Vagina (tissue), 2 donors: Measurements from ENCODE around the gene RTP3. TPM values are rescaled to one million over a fixed set of nuclear protein-coding genes. Genes with fewer than 3 reads are reported as not detected.
A peak's percentile ranks its signal among the peaks of the same experiment; 100 is the strongest.

ENCODE experiments used
- DNase-seq, 2 donors: peaks; one replicate each; pipeline ENCODE4 v3.0.0-alpha.2; 2017; ENCODE audit errors: extremely low spot score in 2 of 2
- H3K27ac ChIP-seq: fragments of 200-600 bp; sonication (generic); one replicate; pipeline ENCODE4 v1.5.1; 2019
- H3K27me3 ChIP-seq: fragments of 200-600 bp; sonication (generic); one replicate; pipeline ENCODE4 v1.5.1; 2019
- H3K36me3 ChIP-seq, 2 donors: fragments of 200-600 bp; sonication (generic); one replicate each; pipeline ENCODE4 v1.5.1; 2017 to 2019
- H3K4me1 ChIP-seq: fragments of 200-600 bp; sonication (generic); one replicate; pipeline ENCODE4 v1.5.1; 2019
- H3K4me3 ChIP-seq, 2 donors: fragments of 200-600 bp; sonication (generic); 1 replicate in 1 of 2; 2 replicates in 1 of 2; pipeline ENCODE4 v1.5.1; 2016 to 2019
- H3K9me3 ChIP-seq: fragments of 200-600 bp; sonication (generic); one replicate; pipeline ENCODE4 v1.5.1; 2019
- POLR2A ChIP-seq, 2 donors: fragments of 450-650 bp; IDR thresholded peaks; one replicate each; pipeline ENCODE4 v1.6.1; 2017; ENCODE audit warnings: antibody characterized with exemption in 2 of 2, mild to moderate bottlenecking in 2 of 2, moderate library complexity in 2 of 2
- POLR2AphosphoS5 ChIP-seq, 2 donors: sonication (generic); formaldehyde crosslinking; IDR thresholded peaks; one replicate each; pipeline ENCODE4 v1.9.0; 2017; ENCODE audit warnings: antibody characterized with exemption in 2 of 2, mild to moderate bottlenecking in 2 of 2, low read depth in 1 of 2; ENCODE audit not compliant: insufficient read depth in 1 of 2
- intact Hi-C: fragments of 100-400 bp; cut with DNase I; formaldehyde crosslinking; loops from one replicate; pipeline ENCODE4 v1.15.1; 2023
- total RNA-seq: library from RNA; depleted of rRNA; stranded (reverse); fragments of >200 nt; gene quantifications from one replicate; pipeline ENCODE4 v1.2.3, GENCODE V29; 2016
- TF ChIP-seq, protein P1 (sequence below), 3 experiments: fragments of 450-650 bp in 2 of 3; fragments of 200-600 bp in 1 of 3; sonication (generic) in 1 of 3; IDR thresholded peaks; one replicate each; pipeline ENCODE4 v1.5.1; 2017 to 2019; ENCODE audit warnings: antibody characterized with exemption in 3 of 3, mild to moderate bottlenecking in 2 of 3, moderate library complexity in 2 of 3

Gene RTP3
- total RNA-seq, 1 donor from 2014 or later, result not detected

DNA sequence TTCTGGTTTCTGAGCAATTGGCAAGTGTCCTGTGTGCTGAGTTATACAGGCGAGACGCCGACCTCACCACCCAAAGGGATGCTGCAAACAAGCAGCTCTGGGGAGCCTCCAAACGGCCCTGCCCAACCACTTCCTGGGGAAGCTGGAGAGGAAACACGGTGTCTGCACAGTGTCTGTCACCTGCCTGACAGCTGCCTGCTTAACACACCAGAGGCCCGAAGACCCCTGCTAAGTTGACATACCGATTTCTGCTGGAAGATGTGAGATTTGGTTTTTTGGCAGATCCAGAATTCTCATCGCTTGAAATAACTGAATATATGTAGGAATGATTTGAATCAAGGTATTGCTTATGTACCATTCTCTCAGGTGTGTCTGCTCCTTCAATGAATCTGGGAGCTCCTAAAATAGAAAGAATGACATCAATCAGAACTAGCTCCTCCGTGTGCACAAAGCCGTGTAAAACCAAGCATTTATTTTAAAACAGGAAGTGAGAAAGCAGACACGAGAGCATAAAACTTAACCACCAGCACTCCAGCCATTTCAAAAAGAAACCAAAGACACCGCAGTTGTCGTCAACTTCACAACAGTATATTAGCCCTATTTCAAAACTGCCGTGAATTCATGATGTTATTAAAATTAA, 41.1 kb downstream of the RTP3 start:
- no peaks in the 10 kb centered on the region for H3K9me3 ChIP-seq
- no peak overlapping the region for H3K4me3 ChIP-seq
- DNase-seq, result no peak
- H3K27me3 ChIP-seq, result no peaks in the 10 kb centered on the region
- H3K27ac ChIP-seq, result peak overlapping the region; percentile 1
- TF ChIP-seq, protein P1, sequence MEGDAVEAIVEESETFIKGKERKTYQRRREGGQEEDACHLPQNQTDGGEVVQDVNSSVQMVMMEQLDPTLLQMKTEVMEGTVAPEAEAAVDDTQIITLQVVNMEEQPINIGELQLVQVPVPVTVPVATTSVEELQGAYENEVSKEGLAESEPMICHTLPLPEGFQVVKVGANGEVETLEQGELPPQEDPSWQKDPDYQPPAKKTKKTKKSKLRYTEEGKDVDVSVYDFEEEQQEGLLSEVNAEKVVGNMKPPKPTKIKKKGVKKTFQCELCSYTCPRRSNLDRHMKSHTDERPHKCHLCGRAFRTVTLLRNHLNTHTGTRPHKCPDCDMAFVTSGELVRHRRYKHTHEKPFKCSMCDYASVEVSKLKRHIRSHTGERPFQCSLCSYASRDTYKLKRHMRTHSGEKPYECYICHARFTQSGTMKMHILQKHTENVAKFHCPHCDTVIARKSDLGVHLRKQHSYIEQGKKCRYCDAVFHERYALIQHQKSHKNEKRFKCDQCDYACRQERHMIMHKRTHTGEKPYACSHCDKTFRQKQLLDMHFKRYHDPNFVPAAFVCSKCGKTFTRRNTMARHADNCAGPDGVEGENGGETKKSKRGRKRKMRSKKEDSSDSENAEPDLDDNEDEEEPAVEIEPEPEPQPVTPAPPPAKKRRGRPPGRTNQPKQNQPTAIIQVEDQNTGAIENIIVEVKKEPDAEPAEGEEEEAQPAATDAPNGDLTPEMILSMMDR (IDR thresholded peaks at IDR 0.05), result no peak
- peak in 1 of 2 donors; percentile 54 for TF ChIP-seq POLR2AphosphoS5 (IDR thresholded peaks at IDR 0.05; ENCODE audit: insufficient read depth in 1 of 2, low read depth in 1 of 2)
- no peak for TF ChIP-seq POLR2A (IDR thresholded peaks at IDR 0.05)
- H3K4me1 ChIP-seq, result no peaks in the 10 kb centered on the region
- H3K36me3 ChIP-seq, result no peaks in the 10 kb centered on the region
- intact Hi-C loops, result no loop called here

DNA sequence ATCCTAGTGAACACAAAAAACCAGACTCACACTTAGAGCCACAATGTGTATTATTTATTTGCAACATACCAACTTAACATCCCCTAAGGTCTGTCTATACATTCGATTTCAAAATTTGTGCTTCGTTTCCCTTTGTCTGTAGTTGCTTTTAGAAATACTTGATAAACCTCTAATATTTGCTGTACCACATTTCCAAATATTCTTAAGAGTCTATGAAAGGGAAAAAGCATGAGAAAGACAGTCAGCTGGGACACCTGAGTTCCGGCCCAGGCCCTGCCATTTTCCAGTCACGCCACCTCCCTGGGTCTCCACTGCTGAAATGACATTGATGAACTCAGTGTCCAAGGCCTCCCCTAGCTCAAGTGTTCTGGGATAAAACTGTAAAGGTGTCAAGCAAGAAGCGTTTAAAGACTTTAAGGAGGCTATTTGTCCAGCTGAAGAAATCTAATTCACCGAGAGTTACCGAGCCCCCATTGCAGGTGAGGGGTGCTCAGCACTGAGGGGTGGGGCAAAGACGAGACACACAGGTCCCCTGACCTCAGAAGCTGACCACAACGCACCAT, 41.7 kb downstream of the RTP3 start:
- intact Hi-C loops, result no loop called here
- H3K4me1 ChIP-seq, result no peaks in the 10 kb centered on the region
- TF ChIP-seq POLR2AphosphoS5 (IDR thresholded peaks at IDR 0.05; ENCODE audit: insufficient read depth in 1 of 2, low read depth in 1 of 2) (no peak), POLR2A (IDR thresholded peaks at IDR 0.05) (no peak)
- TF ChIP-seq, protein P1 (IDR thresholded peaks at IDR 0.05), result no peak
- no peak overlapping the region for H3K4me3 ChIP-seq
- DNase-seq, result no peak
- no peaks in the 10 kb centered on the region for H3K36me3 ChIP-seq
- no peaks in the 10 kb centered on the region for H3K9me3 ChIP-seq
- H3K27ac ChIP-seq, result peak overlapping the region; percentile 1
- no peaks in the 10 kb centered on the region for H3K27me3 ChIP-seq

DNA sequence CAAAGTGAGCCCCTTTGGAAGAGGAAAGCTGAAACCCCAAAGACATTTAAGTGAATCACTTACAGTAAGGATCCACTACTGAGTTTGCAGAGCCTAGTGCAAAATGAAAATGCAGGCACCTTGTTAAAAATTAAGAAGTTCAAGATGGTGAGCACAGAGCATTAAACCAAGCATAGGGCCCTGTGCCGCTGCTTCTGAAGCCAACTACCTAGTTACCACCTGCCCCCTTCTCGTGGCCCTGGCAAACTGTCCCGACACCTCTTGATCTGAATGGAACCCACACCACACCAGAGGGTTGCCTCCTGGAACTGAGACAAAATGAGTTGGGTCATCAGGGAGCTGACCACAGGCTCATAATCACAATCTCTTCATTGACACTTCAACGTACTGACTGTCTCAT, 42.8 kb downstream of the RTP3 start:
- Histone ChIP-seq H3K27ac (no peak overlapping the region), H3K36me3 (no peaks in the 10 kb centered on the region), H3K4me1 (no peaks in the 10 kb centered on the region), H3K27me3 (no peaks in the 10 kb centered on the region), H3K9me3 (no peaks in the 10 kb centered on the region), H3K4me3 (no peak overlapping the region)
- intact Hi-C loops, result no loop called here
- DNase-seq, result no peak
- TF ChIP-seq POLR2AphosphoS5 (IDR thresholded peaks at IDR 0.05; ENCODE audit: insufficient read depth in 1 of 2, low read depth in 1 of 2) (no peak), POLR2A (IDR thresholded peaks at IDR 0.05) (no peak)
- TF ChIP-seq, protein P1 (IDR thresholded peaks at IDR 0.05), result no peak

DNA sequence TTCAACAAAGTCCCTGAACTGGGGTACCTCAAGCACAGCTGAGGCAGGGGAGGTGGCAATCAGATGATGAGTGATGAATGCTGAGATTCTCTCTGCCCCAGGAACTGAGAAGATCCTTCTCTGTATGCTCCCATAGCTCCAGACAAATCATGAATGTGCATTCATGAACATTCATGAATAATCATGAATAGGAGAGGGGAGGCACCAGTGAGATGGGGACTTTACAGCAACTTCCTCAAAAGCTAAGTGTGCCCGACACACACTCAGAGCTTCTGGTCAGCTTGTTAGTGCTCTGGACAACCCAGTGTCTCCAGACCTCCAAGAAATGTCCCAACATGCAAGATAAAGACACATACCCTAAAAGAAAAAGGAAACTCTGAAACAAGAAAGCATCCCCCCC, 44.1 kb downstream of the RTP3 start:
- TF ChIP-seq POLR2A (IDR thresholded peaks at IDR 0.05), result no peak
- TF ChIP-seq, protein P1 (IDR thresholded peaks at IDR 0.05), result no peak
- no peak for TF ChIP-seq POLR2AphosphoS5 (IDR thresholded peaks at IDR 0.05; ENCODE audit: insufficient read depth in 1 of 2, low read depth in 1 of 2)
- Histone ChIP-seq H3K27me3 (no peaks in the 10 kb centered on the region), H3K4me3 (no peak overlapping the region), H3K9me3 (no peaks in the 10 kb centered on the region), H3K27ac (no peak overlapping the region), H3K36me3 (no peaks in the 10 kb centered on the region), H3K4me1 (no peaks in the 10 kb centered on the region)
- no peak for DNase-seq
- intact Hi-C loops, result no loop called here

DNA sequence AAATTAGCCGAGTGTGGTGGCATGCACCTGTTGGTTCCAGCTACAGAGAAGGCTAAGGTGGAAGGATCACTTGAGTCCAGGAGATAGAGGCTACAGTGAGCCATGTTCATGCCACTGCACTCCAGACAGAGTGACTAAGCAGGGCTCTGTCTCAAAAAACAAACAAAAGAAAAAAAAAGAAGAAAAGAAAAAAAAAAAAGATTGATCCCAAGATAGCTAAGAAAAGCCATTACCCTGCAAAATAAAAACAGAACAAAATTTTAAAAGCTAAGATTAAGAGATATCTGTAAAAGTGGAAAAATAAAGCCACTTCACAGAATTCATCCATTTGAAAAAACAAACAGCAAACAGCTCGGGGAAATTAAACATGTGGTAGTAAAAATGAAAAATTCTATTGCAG, 44.6 kb downstream of the RTP3 start:
- no peaks in the 10 kb centered on the region for H3K9me3 ChIP-seq
- no peaks in the 10 kb centered on the region for H3K27me3 ChIP-seq
- H3K36me3 ChIP-seq, result no peaks in the 10 kb centered on the region
- H3K27ac ChIP-seq, result no peak overlapping the region
- DNase-seq, result no peak
- H3K4me3 ChIP-seq, result no peak overlapping the region
- no peaks in the 10 kb centered on the region for H3K4me1 ChIP-seq
- TF ChIP-seq, protein P1 (IDR thresholded peaks at IDR 0.05), result no peak
- TF ChIP-seq POLR2A (IDR thresholded peaks at IDR 0.05), result no peak
- TF ChIP-seq POLR2AphosphoS5 (IDR thresholded peaks at IDR 0.05; ENCODE audit: insufficient read depth in 1 of 2, low read depth in 1 of 2), result no peak
- intact Hi-C loops, result no loop called here
